ENCODE results near the gene PHPT1.
A peak's percentile ranks its signal among the peaks of the same experiment; 100 is the strongest.
"Not testable (repeated sequence)": the region's sequence is repeated elsewhere in the genome, so short reads cannot be mapped to it uniquely, and the experiment has no call there.

Gene PHPT1

GRCh38 chr9:136860933-136861873 is 12.0 kb downstream of the PHPT1 start:
- no peak for DNase-seq (ENCODE audit: low spot score)

GRCh38 chr9:136861874-136862457 is 12.8 kb downstream of the PHPT1 start:
- no peak for DNase-seq (ENCODE audit: low spot score)

DNA sequence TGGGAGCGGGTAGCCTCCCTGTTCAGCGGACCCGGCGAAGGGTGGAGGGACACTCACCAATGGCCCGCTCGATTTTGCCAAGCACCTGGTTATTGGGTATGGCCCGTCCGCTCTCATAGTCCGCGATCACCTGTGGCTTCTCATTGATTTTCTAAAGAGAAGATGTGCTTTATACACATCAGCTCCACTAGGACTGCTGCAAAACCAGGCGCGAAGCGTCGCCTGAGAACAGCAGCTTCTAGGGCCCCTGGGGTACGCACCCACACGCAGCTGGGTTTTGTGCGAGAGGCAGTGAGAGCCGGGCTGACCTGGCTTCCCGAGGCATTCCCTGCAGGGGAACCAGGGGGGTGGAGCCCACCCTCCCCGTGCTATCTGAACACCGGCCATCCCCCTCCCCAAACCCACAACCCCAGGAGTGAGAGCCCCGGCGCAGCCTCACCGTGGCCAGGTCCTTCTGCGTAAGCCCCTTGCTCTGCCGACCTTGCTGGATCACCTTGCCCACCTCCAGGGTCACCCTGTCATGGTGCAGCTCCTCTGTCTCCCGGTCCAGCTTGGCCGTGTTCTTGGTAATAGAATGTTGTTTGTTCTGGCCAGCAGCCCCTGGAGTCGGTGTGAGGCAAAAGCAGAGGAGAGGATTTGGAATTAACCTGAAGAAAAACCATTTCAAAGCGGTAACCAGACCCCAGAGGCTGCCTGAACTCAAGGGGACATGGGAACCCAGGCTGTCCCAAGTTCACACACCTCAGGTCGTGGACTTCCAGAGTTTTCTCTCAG is 13.8 kb downstream of the PHPT1 start:
- DNase-seq (ENCODE audit: low spot score): no peak

DNA sequence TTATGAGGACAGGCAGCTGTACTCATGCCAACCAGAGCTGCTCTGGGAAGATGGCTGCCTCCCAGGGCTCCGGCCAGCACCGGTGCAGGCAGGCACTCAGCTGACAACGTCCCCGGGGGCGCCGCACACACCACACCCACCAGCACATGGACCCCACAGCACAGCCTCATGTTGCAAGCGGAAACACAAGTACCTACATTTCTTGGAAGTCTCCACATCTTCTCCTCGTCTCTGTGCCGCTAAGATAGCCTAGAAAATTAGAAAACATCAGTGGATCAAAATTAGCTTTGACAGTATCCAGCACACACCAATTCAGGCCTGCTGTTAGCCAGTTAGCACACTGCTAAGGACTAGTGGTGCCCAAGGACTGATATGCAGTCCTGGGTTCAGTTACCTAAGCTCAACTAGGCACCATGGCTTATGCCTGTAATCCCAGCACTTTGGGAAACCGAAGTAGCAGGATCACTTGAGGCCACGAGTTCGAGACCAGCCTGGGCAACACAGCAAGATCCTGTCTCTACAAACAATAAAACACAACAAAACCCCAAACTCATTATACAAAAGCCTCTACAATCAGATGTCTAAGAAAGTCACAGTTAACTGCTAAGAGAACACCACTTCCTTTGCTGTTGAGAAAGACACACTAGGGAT is 14.5 kb downstream of the PHPT1 start:
- DNase-seq (ENCODE audit: low spot score): no peak

- no peak for DNase-seq (ENCODE audit: low spot score)
These were observed 16.0 kb downstream of the PHPT1 start for GRCh38 chr9:136865041-136865767.

DNA sequence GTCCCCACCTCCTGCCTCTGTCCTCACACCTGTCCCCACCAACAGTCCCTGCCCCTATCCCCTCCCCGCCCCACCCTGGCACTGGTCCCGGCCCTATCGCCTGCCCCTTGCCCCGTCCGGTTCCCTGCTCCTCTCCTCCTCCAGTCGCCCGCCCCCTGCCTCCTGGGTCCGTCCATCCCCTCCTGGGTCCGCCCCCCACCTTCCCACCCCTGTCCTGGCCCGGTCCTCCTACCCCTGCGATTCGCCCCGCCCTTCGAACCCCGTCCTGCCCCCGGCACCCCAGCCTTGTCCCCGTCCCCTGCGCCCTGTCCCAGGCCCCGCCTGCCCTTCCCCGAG is 16.5 kb downstream of the PHPT1 start:
- DNase-seq (ENCODE audit: low spot score): no peak

GRCh38 chr9:136866898-136867421 is 17.8 kb downstream of the PHPT1 start:
- not testable (repeated sequence) for DNase-seq (ENCODE audit: low spot score)

GRCh38 chr9:136867480-136867879 is 18.3 kb downstream of the PHPT1 start:
- DNase-seq (ENCODE audit: low spot score): no peak

- no peak for DNase-seq (ENCODE audit: low spot score)
These were observed 18.7 kb downstream of the PHPT1 start for GRCh38 chr9:136867917-136868316.

- peak; percentile 81 for DNase-seq (ENCODE audit: low spot score)
These were observed 19.4 kb downstream of the PHPT1 start for GRCh38 chr9:136868644-136869043.

- DNase-seq (ENCODE audit: low spot score): not testable (repeated sequence)
These were observed 20.4 kb downstream of the PHPT1 start for GRCh38 chr9:136869611-136870010.

DNA sequence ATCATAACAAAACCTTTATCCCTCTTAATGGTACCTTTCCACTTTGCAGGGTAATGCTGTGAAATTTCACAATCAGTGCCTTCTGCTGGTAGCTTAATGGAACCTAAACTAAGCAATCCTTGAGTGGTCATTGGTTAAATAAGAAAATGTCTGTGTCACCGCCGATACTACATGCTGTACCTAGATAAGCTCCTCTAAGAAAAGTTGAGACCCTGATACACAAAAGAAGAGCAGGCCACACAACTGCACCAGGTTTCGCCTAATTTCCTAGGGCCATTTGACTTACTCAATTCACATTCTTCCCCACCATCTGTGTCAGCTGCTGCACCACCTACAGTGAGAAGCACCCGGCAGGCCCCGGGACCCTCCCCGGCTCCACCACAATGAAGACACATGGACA is 25.9 kb downstream of the PHPT1 start:
- DNase-seq (ENCODE audit: low spot score): no peak

GRCh38 chr9:136876476-136876875 is 27.3 kb downstream of the PHPT1 start:
- peak; percentile 81 for DNase-seq (ENCODE audit: low spot score)

- no peak for DNase-seq (ENCODE audit: low spot score)
These were observed 31.4 kb downstream of the PHPT1 start for GRCh38 chr9:136880651-136881050.

- no peak for DNase-seq (ENCODE audit: low spot score)
These were observed 32.5 kb downstream of the PHPT1 start for GRCh38 chr9:136881691-136882108.

- no peak for DNase-seq (ENCODE audit: low spot score)
These were observed 33.1 kb downstream of the PHPT1 start for GRCh38 chr9:136882109-136882946.

GRCh38 chr9:136882947-136883283 is 33.7 kb downstream of the PHPT1 start:
- DNase-seq (ENCODE audit: low spot score): not testable (repeated sequence)

DNA sequence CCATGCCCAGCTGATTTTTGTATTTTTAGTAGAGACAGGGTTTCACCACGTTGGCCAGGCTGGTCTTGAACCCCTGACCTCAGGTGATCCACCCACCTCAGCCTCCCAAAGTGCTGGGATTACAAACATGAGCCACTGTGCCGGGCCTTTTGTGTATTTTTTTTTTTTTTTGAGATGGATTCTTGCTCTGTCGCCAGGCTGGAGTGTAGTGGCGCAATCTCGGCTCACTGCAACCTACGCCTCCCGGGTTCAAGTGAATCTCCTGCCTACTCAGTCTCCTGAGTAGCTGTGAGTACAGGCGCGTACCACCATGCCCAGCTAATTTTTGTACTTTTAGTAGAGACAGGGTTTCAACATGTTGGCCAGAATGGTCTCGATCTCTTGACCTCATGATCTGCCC is 34.5 kb downstream of the PHPT1 start:
- not testable (repeated sequence) for DNase-seq (ENCODE audit: low spot score)

DNA sequence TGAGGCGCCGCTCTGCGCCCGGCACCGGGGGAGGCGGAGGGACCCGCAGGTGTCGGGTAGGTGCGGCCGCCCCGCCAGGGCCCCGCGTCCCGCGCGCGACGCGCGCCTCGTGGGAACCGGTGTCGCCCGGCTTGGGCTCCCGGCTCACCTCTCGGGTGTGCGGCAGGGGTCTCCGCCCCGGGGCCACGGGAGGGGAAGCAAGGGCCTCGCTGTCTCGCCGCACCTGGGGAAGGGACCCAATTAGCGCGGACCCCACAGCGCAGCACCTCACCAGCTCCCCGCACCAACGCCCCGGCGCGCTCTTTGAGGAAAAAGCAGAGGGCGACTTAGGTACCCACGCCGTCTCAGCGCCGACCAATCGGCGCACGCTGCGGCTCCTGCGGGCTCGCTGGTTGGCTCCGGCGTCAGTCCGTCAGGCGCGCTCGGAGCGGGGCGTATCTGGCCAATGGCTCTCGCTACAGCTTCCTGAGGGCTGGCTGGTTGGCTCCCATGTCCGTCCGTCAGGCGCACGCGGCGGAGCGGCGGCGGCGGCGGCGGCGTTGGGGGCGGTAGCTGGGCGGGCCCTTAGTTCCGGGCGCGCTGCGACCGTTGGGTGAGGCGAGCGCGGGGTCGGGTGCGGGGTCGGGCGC is 36.9 kb downstream of the PHPT1 start, which contains the start of gene TRAF2:
TRAF2 (plus strand) TSS at position 567 of the 629 bp plus-strand sequence. CDS start 12,225 bp downstream, outside the sequence.
- peak; percentile 98 for DNase-seq (ENCODE audit: low spot score)
